ACHN (cell line): ENCODE measurements around the gene DLG1.

Experiments
- DNase-seq: peaks from one replicate; pipeline ENCODE4 v3.0.0-alpha.2; 2015
- in situ Hi-C: cut with HindIII; loops from 2 replicates; pipeline ENCODE4 v1.10.0; 2017; ENCODE audit warnings: low sequenced_read_pairs, low pct_ligation_motif_present, low pct_unique_long_range_greater_than_20kb

Gene DLG1

DNA sequence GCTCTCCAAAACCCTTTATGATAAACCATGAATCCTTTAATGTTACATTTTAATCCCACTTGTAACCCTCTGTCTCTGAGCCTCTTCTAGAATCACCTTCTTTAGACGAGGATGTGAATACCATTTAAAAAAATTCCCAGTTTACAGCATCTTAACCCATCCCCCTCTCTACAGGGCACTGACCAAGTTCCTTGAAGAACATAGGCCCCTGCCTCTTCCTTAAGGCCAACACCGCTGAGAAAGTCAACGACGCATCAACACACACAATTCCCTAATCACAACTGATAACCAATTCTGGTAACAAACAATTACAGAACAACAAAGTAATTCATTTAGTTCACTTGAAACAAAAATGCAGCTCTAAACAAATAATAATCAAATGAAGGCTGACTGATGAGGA, 130.3 kb downstream of the DLG1 start:
- no peak for DNase-seq
- in situ Hi-C loops: no loop called here

DNA sequence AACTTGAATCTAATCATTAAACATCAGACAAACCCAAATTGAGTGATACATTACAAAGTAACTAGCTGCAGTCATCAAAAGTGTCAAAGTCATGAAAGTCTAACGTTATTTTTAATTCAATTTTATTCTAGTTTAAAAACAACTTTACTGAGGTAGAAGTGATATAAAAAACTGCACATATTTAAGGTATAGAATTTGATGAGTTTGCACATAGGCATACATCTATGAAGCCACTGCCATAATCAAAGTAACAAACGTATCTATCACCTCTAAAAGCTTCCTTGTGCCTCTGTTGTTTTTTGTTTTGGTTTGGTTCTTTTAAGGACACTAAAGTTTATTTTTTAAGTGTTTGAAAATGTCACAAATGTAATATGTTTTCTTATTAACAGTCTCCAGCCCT, 130.9 kb downstream of the DLG1 start:
- no peak for DNase-seq
- in situ Hi-C loops: no loop called here

DNA sequence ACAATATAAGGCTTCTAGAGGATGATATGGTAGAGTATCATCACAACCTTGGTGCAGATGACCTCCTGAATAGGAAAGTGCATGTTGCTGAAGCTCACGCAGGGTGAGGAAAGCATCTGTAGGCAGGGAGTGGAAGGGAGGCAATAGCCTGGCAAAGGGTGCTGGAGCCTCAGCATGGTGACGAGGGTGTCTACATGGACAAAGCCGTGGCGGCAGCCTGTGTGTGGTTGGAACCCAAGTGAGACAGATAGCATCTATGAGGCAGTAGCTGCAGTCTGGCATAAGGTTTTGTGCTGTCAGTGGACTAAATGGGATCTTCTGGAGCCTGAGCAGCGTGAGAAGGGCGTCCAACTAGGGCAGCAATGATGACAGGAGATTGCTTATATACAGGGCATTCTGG, 132.5 kb downstream of the DLG1 start:
- DNase-seq: no peak
- in situ Hi-C loops: no loop called here

DNA sequence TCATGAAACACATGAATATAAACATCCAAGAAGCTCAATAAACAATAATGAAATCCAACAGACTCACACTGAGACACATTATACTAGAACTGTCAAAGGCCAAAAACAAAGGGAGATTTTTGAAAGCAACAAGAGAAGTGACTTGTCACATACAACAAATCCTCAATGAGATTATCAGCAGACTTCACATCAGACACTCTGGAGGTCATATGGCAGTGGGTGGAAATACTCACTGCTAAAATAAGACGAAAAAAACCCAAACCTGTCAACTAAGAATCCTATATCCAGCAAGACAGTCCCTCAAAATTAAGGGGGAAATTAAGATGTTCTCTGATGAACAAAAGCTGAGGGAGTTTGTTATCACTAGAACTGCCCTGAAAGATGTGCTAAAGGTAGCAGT, 143.4 kb downstream of the DLG1 start:
- in situ Hi-C loops: no loop called here
- no peak for DNase-seq

DNA sequence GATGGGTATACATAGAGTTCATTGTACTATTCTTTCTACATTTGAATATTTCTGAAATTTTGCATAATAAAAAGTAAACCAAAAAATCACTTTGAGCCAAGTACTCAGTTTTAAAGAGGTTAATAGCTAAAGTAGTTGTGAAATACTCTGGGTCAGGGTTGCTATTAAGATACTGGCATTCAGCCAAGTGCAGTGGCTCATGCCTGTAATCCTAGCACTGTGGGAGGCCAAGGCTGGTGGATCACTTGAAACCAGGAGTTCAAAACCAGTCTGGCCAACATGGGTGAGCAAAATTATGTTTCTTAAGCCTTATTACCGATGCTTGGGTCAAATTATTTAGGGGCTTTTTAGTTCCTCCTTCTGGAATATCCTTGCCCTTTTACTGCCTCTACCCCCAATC, 146.8 kb downstream of the DLG1 start:
- in situ Hi-C loops: no loop called here

DNA sequence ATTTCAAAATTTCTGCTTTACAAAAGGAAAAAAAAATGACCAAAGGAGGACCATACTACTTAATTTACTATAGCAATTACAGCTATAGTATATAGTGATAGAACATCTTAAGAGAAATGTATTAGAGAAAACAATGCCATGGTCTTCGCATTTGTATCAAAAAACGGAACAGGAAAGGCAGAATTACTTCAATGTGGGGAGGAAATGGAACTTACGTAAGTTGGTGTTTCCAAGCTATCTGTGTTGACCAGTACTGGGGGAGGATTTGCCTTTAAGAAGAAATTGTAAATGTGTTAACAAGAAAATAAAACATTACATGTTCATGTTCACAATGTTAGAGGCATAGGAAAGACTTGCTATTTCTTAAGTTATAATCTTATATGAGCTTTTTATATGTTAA, 148.9 kb downstream of the DLG1 start:
- in situ Hi-C loops: no loop called here
- no peak for DNase-seq

More for the DNA sequence above, 146.8 kb downstream of the DLG1 start:
- DNase-seq: peak; percentile 49

DNA sequence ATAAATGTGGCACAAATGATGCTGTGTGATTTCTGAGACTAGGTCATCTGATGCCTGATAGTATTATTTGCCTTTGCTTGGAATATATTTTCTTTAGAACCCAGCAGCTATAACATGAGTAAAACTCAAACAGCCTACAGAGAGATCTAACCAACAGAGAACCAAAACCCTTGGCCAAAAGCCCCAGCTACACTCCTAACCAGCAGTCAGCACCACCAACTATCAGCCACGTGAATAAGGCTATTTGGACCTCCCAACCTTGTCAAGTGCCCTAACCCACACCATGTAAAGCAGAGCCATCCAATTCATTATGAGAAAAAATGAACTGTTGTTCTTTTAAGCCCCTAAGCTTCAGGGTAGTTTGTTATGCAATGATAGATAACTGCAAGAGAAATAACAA, 154.2 kb downstream of the DLG1 start:
- no peak for DNase-seq
- in situ Hi-C loops: no loop called here

DNA sequence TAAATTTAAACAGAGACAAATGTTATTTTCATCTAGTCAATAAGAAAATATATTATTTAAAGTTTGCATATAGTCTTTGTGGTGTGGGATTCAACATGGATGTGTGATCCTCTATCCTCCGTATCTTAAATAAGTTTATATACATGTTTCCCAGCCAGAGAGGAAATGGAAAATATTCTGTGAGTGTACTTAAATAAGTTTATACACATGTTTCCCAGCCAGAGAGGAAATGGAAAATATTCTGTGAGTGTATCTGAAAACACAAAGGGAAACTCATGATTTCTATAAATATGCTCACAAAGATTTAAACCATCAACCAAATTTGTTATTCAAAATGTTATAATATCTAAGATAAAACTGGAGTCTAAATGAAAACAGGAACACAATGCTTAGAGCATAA, 158.8 kb downstream of the DLG1 start:
- no peak for DNase-seq
- in situ Hi-C loops: no loop called here

DNA sequence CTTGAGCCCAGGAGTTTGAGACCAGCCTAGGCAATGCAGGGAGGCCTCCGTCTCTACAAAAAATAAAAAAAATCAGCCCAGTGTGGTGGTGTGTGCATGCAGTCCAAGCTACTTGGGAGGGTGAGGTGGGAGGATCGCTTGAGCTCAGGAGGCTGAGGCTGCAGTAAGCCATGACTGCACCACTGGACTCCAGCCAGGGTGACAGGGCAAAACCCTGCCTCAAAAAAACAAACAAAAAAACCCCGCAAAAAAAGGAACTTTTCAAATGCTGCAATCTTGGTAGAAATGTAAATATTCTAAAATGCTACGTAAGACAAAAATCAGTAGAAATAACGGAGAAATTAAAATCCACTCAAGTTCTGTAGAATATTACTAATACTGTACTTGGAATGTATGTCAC, 160.7 kb downstream of the DLG1 start:
- in situ Hi-C loops: no loop called here
- DNase-seq: no peak

DNA sequence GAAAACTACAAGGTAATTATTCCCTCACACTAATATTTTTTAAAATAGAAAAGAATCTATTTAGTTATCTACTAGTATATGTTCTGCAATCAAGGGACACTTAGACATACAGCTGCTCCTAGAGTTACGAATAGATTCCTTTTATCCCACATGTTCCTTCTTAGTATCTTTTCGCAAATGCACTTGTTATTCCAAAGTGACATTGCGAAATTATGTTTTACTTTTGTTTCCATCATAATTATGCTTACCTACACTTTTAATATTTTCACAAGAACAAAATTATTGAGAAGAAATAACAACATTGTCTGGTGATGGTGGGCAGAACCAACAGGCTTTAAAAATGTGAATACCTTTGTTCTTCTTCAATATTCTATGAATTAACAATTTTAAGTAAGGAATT, 161.7 kb downstream of the DLG1 start:
- in situ Hi-C loops: no loop called here

DNA sequence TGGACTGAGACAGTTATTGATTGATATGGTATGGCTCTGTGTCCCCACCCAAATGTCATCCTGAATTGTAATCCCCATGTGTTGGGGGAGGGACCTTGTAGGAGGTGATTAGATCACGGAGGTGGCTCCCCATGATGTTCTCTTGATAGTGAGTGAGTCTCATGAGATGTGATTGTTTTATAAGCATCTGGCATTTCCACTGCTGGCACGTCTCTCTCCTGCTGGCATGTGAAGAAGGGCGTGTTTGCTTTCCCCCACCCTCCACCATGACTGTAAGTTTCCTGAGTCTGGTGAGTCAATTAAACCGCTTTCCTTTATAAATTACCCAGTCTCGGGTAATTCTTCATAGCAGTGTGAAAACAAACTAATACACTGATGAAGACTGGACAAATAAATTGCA, 163.2 kb downstream of the DLG1 start:
- no peak for DNase-seq
- in situ Hi-C loops: no loop called here

More for the DNA sequence above, 161.7 kb downstream of the DLG1 start:
- no peak for DNase-seq

DNA sequence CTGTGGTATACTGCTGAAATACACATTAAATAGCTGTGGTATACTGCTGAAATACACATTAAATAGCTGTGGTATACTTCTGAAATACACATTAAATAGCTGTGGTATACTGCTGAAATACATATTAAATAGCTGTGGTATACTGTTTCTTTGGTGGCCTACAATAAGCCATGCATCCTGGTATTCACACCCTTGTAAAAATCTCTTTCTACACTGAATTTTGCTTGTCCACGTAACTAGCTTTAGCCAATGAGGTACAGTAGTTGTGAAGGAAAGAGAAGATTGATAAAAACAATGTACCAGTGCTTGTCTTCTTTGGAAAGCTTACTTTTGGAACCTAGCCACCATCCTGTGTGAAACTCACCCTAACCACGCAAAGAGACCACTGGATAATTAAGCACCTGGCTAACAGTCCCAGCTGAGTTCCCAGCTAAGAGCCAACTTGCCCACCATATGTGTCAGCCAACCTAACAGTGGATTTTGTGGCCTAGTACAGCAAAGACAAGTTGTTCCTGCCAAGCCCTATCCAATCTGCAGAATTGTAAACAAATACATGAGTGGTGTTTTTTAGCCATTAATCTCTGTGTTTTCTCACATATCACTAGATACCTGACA, 165.4 kb downstream of the DLG1 start:
- DNase-seq: no peak
- in situ Hi-C loops: no loop called here

DNA sequence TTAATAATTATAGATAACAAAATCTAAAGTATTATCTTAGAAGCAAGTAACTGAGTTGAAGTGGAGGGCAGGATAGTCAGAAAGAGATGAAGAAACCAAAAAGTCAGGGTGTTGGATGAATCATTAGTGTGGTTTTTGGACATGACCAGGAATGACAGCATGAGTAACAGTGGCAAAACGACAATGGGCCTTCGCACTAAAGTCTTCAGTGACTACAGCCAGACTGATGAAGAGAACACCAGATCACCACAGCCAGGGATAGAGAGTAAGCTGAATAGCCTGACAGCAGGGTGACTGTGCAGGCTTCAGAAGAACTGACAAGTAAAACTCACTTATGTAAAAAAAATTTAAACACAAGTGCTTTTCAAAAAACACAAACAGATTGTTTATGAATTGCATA, 172.8 kb downstream of the DLG1 start:
- no peak for DNase-seq

DNA sequence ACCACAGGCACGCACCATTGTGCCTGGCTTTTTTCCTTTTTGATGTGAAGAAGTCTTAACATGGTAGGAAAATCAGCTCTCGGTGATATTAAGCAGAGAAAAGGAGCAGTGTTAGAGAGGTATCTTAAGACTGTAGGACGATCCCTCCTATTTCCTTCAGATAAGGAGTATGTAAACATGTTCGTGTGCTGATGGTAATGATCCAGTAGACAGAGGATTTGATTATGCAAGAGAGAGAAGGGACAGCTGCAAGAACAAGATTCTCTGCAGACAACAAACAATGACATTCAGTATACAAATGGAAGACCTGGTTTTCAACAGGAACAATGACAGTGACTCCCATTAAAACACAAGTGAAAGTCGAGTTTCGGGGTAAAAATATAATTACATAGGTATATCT, 173.7 kb downstream of the DLG1 start:
- no peak for DNase-seq
- in situ Hi-C loops: no loop called here

More for the DNA sequence above, 172.8 kb downstream of the DLG1 start:
- in situ Hi-C loops: no loop called here

DNA sequence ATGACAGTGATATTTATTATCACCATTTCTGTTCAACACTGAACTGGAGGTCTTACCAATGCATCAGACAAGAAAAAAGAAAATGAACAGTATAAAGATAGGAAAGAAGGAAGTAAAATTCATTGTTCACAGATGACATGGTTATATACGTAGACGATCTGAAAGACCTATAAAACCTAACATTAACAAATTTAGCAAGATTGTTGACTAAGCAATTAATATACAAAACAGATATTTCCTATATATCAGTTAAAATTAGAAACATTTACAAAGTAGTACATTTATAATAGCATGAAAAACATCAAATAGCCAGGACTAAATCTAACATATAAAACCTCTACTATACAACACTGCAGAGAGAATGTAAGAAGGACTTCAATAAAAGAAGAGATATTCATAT, 176.0 kb downstream of the DLG1 start:
- no peak for DNase-seq
- in situ Hi-C loops: no loop called here

DNA sequence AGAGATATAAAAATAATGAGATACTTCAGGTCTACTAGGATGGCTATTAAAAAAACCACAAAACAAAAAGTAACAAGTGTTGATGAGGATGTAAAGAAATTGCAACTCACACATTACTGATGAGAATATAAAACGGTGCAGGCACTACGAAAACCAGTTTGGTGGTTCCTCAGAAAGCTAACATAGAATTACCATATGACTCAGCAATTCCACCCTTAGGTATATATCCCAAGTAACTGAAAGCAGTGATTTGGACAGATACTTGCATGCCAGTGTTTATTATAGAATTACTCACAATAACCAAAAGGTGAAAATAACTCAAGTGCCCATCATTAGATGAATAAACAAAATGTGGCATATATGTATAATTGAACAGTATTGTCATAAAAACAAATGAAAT, 181.3 kb downstream of the DLG1 start:
- in situ Hi-C loops: no loop called here
- DNase-seq: no peak

DNA sequence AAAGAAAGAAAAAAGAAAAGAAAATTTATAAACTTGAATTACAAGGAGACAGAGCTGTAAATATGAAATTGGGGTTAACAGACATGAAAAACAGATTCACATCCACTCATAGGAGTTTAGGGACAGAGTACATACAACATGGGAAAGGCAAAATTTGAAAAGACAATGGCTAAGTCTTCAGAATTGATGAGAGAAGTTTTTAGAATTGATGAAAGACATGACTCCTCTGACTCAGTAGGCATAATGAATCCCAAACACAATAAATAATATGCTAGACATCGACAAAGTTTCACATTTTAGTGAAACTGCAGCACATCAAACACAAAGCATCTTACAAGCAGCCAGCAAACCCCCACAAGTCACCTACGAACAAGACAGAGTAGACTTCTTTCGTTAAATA, 184.4 kb downstream of the DLG1 start:
- DNase-seq: no peak
- in situ Hi-C loops: no loop called here

DNA sequence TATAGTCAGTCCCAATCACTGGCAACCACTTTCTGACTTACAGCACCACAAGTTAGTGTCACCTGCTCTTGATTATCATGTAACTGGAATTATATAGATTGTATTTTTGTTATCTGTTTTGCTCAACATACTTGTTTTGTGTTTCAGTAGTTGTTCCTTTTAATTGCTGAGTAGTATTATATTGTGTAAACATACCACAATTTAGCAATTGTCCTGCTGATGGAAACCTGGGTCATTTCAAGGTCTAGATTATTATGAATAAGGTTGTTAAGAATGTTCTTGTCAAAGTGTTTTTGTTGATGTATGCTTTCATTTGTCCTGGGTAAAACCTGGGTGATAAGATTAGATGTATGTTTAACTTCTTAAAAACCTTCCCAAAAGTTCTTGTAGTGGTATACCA, 186.7 kb downstream of the DLG1 start:
- in situ Hi-C loops: no loop called here
- DNase-seq: no peak

DNA sequence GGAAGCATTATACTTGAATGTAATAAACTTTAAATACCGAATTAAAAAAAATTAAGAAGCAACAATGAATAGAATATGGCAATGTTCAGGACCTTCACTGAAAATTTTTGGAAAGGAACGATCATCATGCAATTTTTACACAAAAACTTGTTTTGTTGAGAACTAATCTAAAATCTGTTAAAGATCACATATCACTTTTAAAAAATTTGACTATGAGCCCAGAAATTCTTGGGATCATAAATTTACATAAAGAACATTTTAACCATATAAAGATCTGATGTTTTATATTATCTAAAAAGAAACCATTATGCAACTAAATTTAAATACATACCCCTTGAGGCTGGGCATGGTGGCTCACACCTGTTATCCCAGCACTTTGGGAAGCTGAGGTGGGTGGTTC, 192.6 kb downstream of the DLG1 start:
- DNase-seq: no peak
- in situ Hi-C loops: no loop called here

DNA sequence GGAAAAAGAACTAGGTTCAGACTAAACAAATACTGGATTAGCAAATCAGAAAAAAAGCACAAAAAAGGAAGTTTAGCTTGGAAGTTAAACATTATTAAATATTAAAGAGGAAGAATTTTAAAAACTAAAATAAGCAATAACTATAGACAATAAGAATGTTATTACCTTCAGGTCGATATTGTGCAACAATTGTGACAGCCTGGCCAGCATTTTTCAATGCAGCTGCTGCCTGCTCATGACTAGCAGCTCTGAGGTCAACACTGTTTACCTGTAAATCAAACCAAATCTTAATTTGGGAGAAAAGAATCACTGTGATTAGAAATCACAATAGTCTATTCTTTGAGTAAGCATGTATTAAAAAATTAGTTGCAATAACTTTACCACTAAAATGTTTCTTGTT, 193.7 kb downstream of the DLG1 start:
- in situ Hi-C loops: no loop called here
- DNase-seq: no peak

DNA sequence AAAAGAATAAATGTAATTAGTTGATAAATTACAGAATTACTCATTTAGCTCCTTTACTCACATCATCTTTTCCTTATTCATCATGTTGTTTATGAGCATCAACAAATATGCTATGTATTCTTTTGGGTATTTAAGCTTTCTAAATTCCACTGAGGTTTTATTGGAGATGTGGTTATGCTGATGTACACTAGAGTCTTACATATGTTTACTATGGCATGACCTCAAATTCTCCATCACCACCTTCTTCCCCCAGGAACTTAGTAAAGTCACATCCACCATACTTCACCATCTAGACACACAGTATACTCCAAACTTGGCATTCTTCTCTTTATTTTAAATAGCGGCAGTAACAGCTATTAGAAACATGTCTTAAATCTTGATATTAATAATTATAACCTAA, 194.6 kb downstream of the DLG1 start:
- in situ Hi-C loops: no loop called here
- DNase-seq: no peak
